GM04504 (cell line): ENCODE data around the gene TEX10.
A peak's percentile ranks its signal among the peaks of the same experiment; 100 is the strongest.
"Not testable (repeated sequence)": the region's sequence is repeated elsewhere in the genome, so short reads cannot be mapped to it uniquely, and the experiment has no call there.

Experiments
- DNase-seq: peaks from one replicate; pipeline ENCODE4 v3.0.0-alpha.2; 2012; ENCODE audit warnings: low read depth

TEX10 gene

GRCh38 chr9:100346836-100347235, 5.9 kb downstream of the TEX10 start:
- DNase-seq = peak; percentile 59

- DNase-seq = no peak
Measured at GRCh38 chr9:100341889-100342288, 10.9 kb downstream of the TEX10 start.

GRCh38 chr9:100340224-100340623, 12.5 kb downstream of the TEX10 start:
- DNase-seq = no peak

GRCh38 chr9:100338736-100339135, 14.0 kb downstream of the TEX10 start:
- not testable (repeated sequence) for DNase-seq

GRCh38 chr9:100324594-100325200, 28.0 kb downstream of the TEX10 start:
- no peak for DNase-seq

GRCh38 chr9:100322954-100323536, 29.7 kb downstream of the TEX10 start:
- no peak for DNase-seq

GRCh38 chr9:100317706-100318105, 35.0 kb downstream of the TEX10 start:
- no peak for DNase-seq

- DNase-seq = no peak
Measured at GRCh38 chr9:100315561-100315960, 37.2 kb downstream of the TEX10 start.

- DNase-seq = no peak
Measured at GRCh38 chr9:100309992-100310391, 42.8 kb downstream of the TEX10 start.

GRCh38 chr9:100308965-100309564, 43.7 kb downstream of the TEX10 start:
- DNase-seq = no peak

- DNase-seq = no peak
Measured at GRCh38 chr9:100307080-100307479, 45.7 kb downstream of the TEX10 start.

GRCh38 chr9:100306283-100306682, 46.5 kb downstream of the TEX10 start:
- no peak for DNase-seq

- DNase-seq = no peak
Measured at GRCh38 chr9:100303747-100304146, 49.0 kb downstream of the TEX10 start.

GRCh38 chr9:100298378-100298777, 54.4 kb downstream of the TEX10 start:
- no peak for DNase-seq

GRCh38 chr9:100296407-100296806, 56.3 kb downstream of the TEX10 start:
- DNase-seq = no peak

- no peak for DNase-seq
Measured at GRCh38 chr9:100295240-100295639, 57.5 kb downstream of the TEX10 start.

- DNase-seq = no peak
Measured at GRCh38 chr9:100294806-100295205, 57.9 kb downstream of the TEX10 start.

GRCh38 chr9:100294341-100294740, 58.4 kb downstream of the TEX10 start:
- no peak for DNase-seq

GRCh38 chr9:100292414-100292813, 60.3 kb downstream of the TEX10 start:
- no peak for DNase-seq

GRCh38 chr9:100290714-100291113, 62.0 kb downstream of the TEX10 start:
- no peak for DNase-seq

GRCh38 chr9:100287186-100287585, 65.6 kb downstream of the TEX10 start:
- no peak for DNase-seq

GRCh38 chr9:100286257-100286656, 66.5 kb downstream of the TEX10 start:
- no peak for DNase-seq

- DNase-seq = no peak
Measured at GRCh38 chr9:100285601-100286000, 67.1 kb downstream of the TEX10 start.

- DNase-seq = no peak
Measured at GRCh38 chr9:100285080-100285479, 67.7 kb downstream of the TEX10 start.
